Testis (tissue), 3 donors: ENCODE data around the gene OSBPL5. TPM values are rescaled to one million over a fixed set of nuclear protein-coding genes. Genes with fewer than 3 reads are reported as not detected.

Source experiments
- DNase-seq: peaks from one replicate; pipeline ENCODE4 v3.0.0-alpha.2; 2019
- H3K27ac ChIP-seq, 2 donors: fragments of 200-600 bp; sonication (generic); one replicate each; pipeline ENCODE4 v1.5.1; 2019
- H3K27me3 ChIP-seq: fragments of 200-600 bp; sonication (generic); one replicate; pipeline ENCODE4 v1.5.1; 2019
- H3K36me3 ChIP-seq: fragments of 200-600 bp; sonication (generic); one replicate; pipeline ENCODE4 v1.5.1; 2017; ENCODE audit warnings: low read depth; ENCODE audit errors: missing control alignments
- H3K4me1 ChIP-seq: fragments of 200-600 bp; sonication (generic); one replicate; pipeline ENCODE4 v1.5.1; 2019
- H3K4me3 ChIP-seq, 2 donors: fragments of 200-600 bp; sonication (generic); one replicate each; pipeline ENCODE4 v1.5.1; 2017 to 2019
- H3K9me3 ChIP-seq: fragments of 200-600 bp; sonication (generic); one replicate; pipeline ENCODE4 v1.5.1; 2017
- CTCF ChIP-seq, 3 experiments: fragments of 450-650 bp in 2 of 3; fragments of 200-600 bp in 1 of 3; sonication (generic) in 1 of 3; IDR thresholded peaks; one replicate each; pipeline ENCODE4 v1.5.1; 2016 to 2019; ENCODE audit warnings: antibody characterized with exemption in 3 of 3, mild to moderate bottlenecking in 2 of 3, moderate library complexity in 1 of 3
- POLR2A ChIP-seq: fragments of 450-650 bp; IDR thresholded peaks from one replicate; pipeline ENCODE4 v1.6.1; 2017; ENCODE audit warnings: antibody characterized with exemption, mild to moderate bottlenecking, moderate library complexity
- WGBS, 2 donors: methylation state at CpG; one replicate each; pipeline ENCODE4 v1.1.5; 2018; 5-methylcytosine and 5-hydroxymethylcytosine counted together
- intact Hi-C: fragments of 100-400 bp; cut with DNase I; formaldehyde crosslinking; loops from one replicate; pipeline ENCODE4 v1.15.1; 2023; ENCODE audit warnings: low total_unique reads
- polyA plus RNA-seq: library from polyadenylated mRNA; stranded (reverse); fragments of 350-450 nt; fragmentation: Illumina TruSeq; extraction: RNeasy Lipid Tissue Mini Kit (QIAGEN cat#74804); gene quantifications from one replicate; pipeline ENCODE4 v1.2.3, GENCODE V29; 2014; ENCODE audit warnings: low read depth, low replicate concordance; ENCODE audit not compliant: insufficient read depth
- total RNA-seq, 2 donors: library from RNA; depleted of rRNA; stranded (reverse); fragments of >200 nt; gene quantifications; one replicate each; pipeline ENCODE4 v1.2.3, GENCODE V29; 2016

OSBPL5 gene
- total and polyA plus RNA-seq, 3 donors from 2014 or later = 8.9 to 18.1 (median 13.2) TPM

GRCh38 chr11:3109921-3110706 lies 55.0 kb downstream of the OSBPL5 start:
- peak in 2 of 3 experiments; percentile 41 to 54 for TF ChIP-seq CTCF (IDR thresholded peaks at IDR 0.05)
- no peak for TF ChIP-seq POLR2A
- Histone ChIP-seq H3K4me3 (no peak overlapping the region), H3K9me3 (no peaks in the 10 kb centered on the region), H3K4me1 (no peaks in the 10 kb centered on the region), H3K27ac (no peak overlapping the region), H3K36me3 (no peaks in the 10 kb centered on the region), H3K27me3 (no peaks in the 10 kb centered on the region)
- WGBS, 2 donors = 70 to 84% methylated on average over 9 to 14 of the region's 14 CpGs
- DNase-seq = no peak
- intact Hi-C loops = loop anchor here (10.0 kb wide), 1 partner anchor 105 kb away; the partner anchor contains the start of gene MRGPRG

GRCh38 chr11:3109434-3109833 lies 55.7 kb downstream of the OSBPL5 start:
- H3K4me3 ChIP-seq = no peak overlapping the region
- H3K36me3 ChIP-seq = no peaks in the 10 kb centered on the region
- H3K27ac ChIP-seq = no peak overlapping the region
- H3K4me1 ChIP-seq = no peaks in the 10 kb centered on the region
- intact Hi-C loops = loop anchor here (10.0 kb wide), 1 partner anchor 105 kb away; the partner anchor contains the start of gene MRGPRG
- DNase-seq = no peak
- no peak for TF ChIP-seq CTCF (IDR thresholded peaks at IDR 0.05)
- TF ChIP-seq POLR2A = no peak
- no peaks in the 10 kb centered on the region for H3K27me3 ChIP-seq
- 96 to 100% methylated on average over 7 of the region's 7 CpGs for WGBS, 2 donors
- no peaks in the 10 kb centered on the region for H3K9me3 ChIP-seq

GRCh38 chr11:3108183-3108721 lies 56.9 kb downstream of the OSBPL5 start:
- no peak overlapping the region for H3K27ac ChIP-seq
- intact Hi-C loops = loop anchor here (10.0 kb wide), 1 partner anchor 107 kb away; the partner anchor contains the start of gene MRGPRG
- H3K4me1 ChIP-seq = no peaks in the 10 kb centered on the region
- 72 to 74% methylated on average over 4 to 11 of the region's 11 CpGs for WGBS, 2 donors
- no peak for DNase-seq
- H3K4me3 ChIP-seq = no peak overlapping the region
- TF ChIP-seq CTCF (IDR thresholded peaks at IDR 0.05) (no peak), POLR2A (no peak)
- H3K9me3 ChIP-seq = no peaks in the 10 kb centered on the region
- no peaks in the 10 kb centered on the region for H3K36me3 ChIP-seq
- no peaks in the 10 kb centered on the region for H3K27me3 ChIP-seq

GRCh38 chr11:3107608-3108182 lies 57.4 kb downstream of the OSBPL5 start:
- intact Hi-C loops = loop anchor here (10.0 kb wide), 1 partner anchor 107 kb away; the partner anchor contains the start of gene MRGPRG
- 85 to 86% methylated on average over 13 to 20 of the region's 21 CpGs for WGBS, 2 donors
- H3K36me3 ChIP-seq = no peaks in the 10 kb centered on the region

More at GRCh38 chr11:3107608-3108182, 57.4 kb downstream of the OSBPL5 start:
- TF ChIP-seq CTCF (IDR thresholded peaks at IDR 0.05) (no peak), POLR2A (no peak)
- Histone ChIP-seq H3K4me1 (no peaks in the 10 kb centered on the region), H3K4me3 (no peak overlapping the region), H3K27ac (no peak overlapping the region), H3K27me3 (no peaks in the 10 kb centered on the region), H3K9me3 (no peaks in the 10 kb centered on the region)
- DNase-seq = no peak
